Colon (tissue), 2 donors: ENCODE results near the gene SMPD2.

Experiments
- FAIRE-seq: peaks from 2 replicates; lab custom pipeline; 2012; peaks lifted over from hg19 to GRCh38; lab: Jason Lieb, UNC
- donor health status: control.
- donor health status: control.

The SMPD2 gene

DNA sequence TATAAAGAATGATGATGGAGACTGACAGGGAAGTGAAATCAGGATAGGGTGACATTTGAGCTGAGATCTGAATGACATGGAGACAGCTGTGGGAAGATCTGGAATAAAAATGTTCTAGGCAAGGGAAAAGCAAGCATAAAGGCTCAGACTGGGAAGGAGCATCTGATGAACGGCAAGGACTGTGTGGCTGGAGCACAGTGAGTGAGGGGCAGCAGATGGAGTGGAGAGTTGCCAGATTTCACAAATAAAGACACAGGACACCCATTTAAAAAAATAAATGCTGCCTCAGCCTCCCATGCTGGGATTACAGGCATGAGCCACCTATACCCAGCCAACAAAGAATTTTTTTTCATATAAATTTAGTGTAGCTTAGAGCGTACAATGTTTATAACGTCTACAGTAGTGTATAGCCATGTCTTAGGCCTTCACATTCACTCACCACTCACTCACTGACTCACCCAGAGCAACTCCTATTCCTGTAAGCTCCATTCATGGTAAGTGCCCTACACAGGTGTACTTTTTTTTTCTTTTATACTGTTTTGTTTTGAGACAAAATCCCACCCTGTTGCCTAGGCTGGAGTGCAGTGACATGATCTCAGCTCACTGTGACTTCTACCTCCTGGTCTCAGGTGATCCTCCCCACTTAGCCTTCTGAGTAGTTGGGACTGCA is 44.9 kb downstream of the SMPD2 start:
- FAIRE-seq: no peak

GRCh38 chr6:109486068-109486467 is 45.5 kb downstream of the SMPD2 start:
- peak; percentile 60 for FAIRE-seq

- no peak for FAIRE-seq
Observed at GRCh38 chr6:109488001-109488400, 47.5 kb downstream of the SMPD2 start.

DNA sequence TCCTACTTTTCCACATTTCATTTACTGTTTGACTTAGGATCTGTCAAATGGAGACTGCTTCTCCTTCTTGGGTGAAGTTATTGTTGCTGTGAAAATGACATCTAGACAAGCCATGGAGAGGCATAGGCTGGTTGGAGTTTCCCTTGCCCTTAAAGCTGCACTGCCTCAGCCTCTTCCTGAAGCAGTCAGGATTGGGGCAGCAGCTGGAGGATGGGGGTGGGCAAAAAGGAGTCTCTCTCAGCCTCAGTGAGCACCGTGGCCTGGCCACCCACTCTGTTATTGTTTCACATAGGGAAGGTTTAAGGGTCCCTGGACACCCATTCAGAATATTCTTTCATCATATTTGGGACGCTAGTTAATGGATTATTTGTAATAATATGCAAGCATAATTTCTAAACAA is 50.2 kb downstream of the SMPD2 start:
- FAIRE-seq: no peak

DNA sequence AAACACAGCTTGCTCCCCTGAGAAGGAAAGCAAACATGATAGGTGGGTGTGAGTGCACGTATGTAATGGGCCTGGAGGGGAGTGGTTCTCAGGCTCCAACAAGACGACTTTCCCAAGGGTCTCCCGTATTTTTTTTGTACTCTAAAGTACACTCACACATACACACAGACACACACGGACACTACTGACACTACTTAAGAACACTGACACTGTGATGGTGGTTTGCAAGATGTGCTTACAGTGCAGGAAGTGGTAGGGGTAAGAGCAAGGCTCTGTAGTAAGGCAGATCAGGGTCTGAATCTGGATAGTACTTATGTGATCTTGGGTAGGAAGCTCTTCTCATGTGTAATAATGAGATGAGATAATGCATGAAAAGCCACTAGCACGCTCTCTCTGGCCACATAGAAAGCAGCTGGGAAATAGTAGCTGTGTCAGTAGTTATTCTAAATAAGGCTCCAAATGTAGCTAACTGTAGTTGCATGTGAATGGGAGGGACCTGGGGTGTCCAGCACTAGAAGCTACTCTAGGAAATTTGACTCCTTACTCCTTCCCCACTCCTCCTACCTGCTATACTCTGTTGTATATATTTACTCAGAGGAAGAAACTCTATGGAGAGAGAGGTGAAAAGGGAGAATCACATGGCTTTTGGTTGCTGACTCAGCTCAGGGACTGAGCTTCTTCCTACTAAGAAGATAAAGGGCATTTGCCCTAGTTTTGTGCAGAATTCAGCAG is 50.8 kb downstream of the SMPD2 start:
- FAIRE-seq: no peak
